Endodermal cell (in vitro differentiated cells): ENCODE results near the gene RORB. TPM values are rescaled to one million over a fixed set of nuclear protein-coding genes. Genes with fewer than 3 reads are reported as not detected.

ENCODE experiments used
- DNase-seq: peaks from one replicate; pipeline ENCODE4 v3.0.0-alpha.2; 2017
- H3K27ac ChIP-seq: 2 replicates; pipeline ENCODE4 v1.5.1; 2013; ENCODE audit warnings: mild to moderate bottlenecking, low read depth, low read length, moderate library complexity
- H3K27me3 ChIP-seq: 2 replicates; pipeline ENCODE4 v1.6.1; 2013; ENCODE audit warnings: mild to moderate bottlenecking, low read length, moderate library complexity; ENCODE audit not compliant: insufficient read depth, control insufficient read depth, poor library complexity, severe bottlenecking
- H3K36me3 ChIP-seq: 2 replicates; pipeline ENCODE4 v1.7.0; 2013; ENCODE audit warnings: mild to moderate bottlenecking, low read length, moderate library complexity; ENCODE audit not compliant: control insufficient read depth, insufficient read depth
- H3K4me1 ChIP-seq: one replicate; pipeline ENCODE4 v1.7.0; 2013; ENCODE audit warnings: low read length; ENCODE audit not compliant: control insufficient read depth, insufficient read depth
- H3K4me3 ChIP-seq: 2 replicates; pipeline ENCODE4 v1.5.1; 2013; ENCODE audit warnings: mild to moderate bottlenecking, low read length, moderate library complexity
- H3K9ac ChIP-seq: 2 replicates; pipeline ENCODE4 v1.6.1; 2013; ENCODE audit warnings: mild to moderate bottlenecking, low read length, moderate library complexity; ENCODE audit not compliant: poor library complexity, severe bottlenecking; ENCODE audit errors: extremely low read depth
- H3K9me3 ChIP-seq: 2 replicates; pipeline ENCODE4 v1.6.1; 2013; ENCODE audit warnings: mild to moderate bottlenecking, low read length, moderate library complexity; ENCODE audit not compliant: control insufficient read depth
- H3K27ac Mint-ChIP-seq: 2 replicates; pipeline ENCODE4 v1.8.0; 2020; ENCODE audit warnings: mixed read lengths
- H3K27me3 Mint-ChIP-seq: 2 replicates; pipeline ENCODE4 v1.8.0; 2021; ENCODE audit warnings: mild to moderate bottlenecking, mixed read lengths; ENCODE audit not compliant: insufficient read depth
- H3K36me3 Mint-ChIP-seq: 2 replicates; pipeline ENCODE4 v1.8.0; 2020; ENCODE audit warnings: low read depth, mixed read lengths
- H3K4me1 Mint-ChIP-seq: 2 replicates; pipeline ENCODE4 v1.8.0; 2020; ENCODE audit warnings: mixed read lengths
- H3K4me3 Mint-ChIP-seq: 2 replicates; pipeline ENCODE4 v1.8.0; 2020; ENCODE audit warnings: mild to moderate bottlenecking, moderate library complexity, mixed read lengths
- H3K9me3 Mint-ChIP-seq: 2 replicates; pipeline ENCODE4 v1.8.0; 2020; ENCODE audit warnings: mild to moderate bottlenecking, mixed read lengths
- CTCF ChIP-seq: fragments of 200-600 bp; sonication (generic); conservative IDR thresholded peaks from 2 replicates; pipeline ENCODE4 v1.5.0; 2021; ENCODE audit warnings: antibody characterized with exemption, mild to moderate bottlenecking
- WGBS, 2 experiments: methylation state at CpG; one replicate each; pipeline versions ENCODE4 v1.1.5 to v1.1.7; 2013; ENCODE audit warnings: missing lambda C conversion rate in 2 of 2, mixed read lengths in 1 of 2; ENCODE audit not compliant: insufficient coverage in 1 of 2, insufficient read length in 1 of 2; 5-methylcytosine and 5-hydroxymethylcytosine counted together
- total RNA-seq, 2 donors: library from RNA; stranded (reverse); fragmentation: NEBNext Ultra II Directional in 1 of 2; extraction: Animal tissue kit (Norgen Biotek cat#: 25700) in 1 of 2; gene quantifications; 2 replicates in 1 of 2; 3 replicates in 1 of 2; pipeline ENCODE4 v1.2.1, GENCODE V29; 2021

The RORB gene
- total RNA-seq, 2 donors from 2014 or later = 0.18 to 0.88 TPM

- H3K27me3 ChIP-seq = peaks cover 64% of the 10 kb centered on the region
- DNase-seq = peak; percentile 78
- H3K4me1 ChIP-seq = no peaks in the 10 kb centered on the region
- no peaks in the 10 kb centered on the region for H3K36me3 Mint-ChIP-seq
- H3K9ac ChIP-seq = no peak overlapping the region
- no peak overlapping the region for H3K27ac ChIP-seq
- H3K9me3 ChIP-seq = no peaks in the 10 kb centered on the region
- H3K27ac Mint-ChIP-seq = no peak overlapping the region
- H3K36me3 ChIP-seq = no peaks in the 10 kb centered on the region
- TF ChIP-seq CTCF = no peak
- peaks cover 61% of the 10 kb centered on the region for H3K27me3 Mint-ChIP-seq
- peaks cover 26% of the 10 kb centered on the region for H3K4me1 Mint-ChIP-seq
- H3K4me3 Mint-ChIP-seq = peak overlapping the region; percentile 64
- peak overlapping the region; percentile 88 for H3K4me3 ChIP-seq
- no peaks in the 10 kb centered on the region for H3K9me3 Mint-ChIP-seq
- 0% methylated on average over 6 to 34 of the region's 34 CpGs for WGBS, 2 experiments
These were observed 1.5 kb downstream of the RORB start for GRCh38 chr9:74498621-74499095.

- 1% methylated on average over 19 of the region's 19 CpGs; no CpG with 5 or more reads in 1 of the 2 experiments for WGBS, 2 experiments
- Histone ChIP-seq H3K9ac (no peak overlapping the region), H3K27me3 (peaks cover 64% of the 10 kb centered on the region), H3K9me3 (no peaks in the 10 kb centered on the region), H3K4me1 (no peaks in the 10 kb centered on the region), H3K36me3 (no peaks in the 10 kb centered on the region), H3K4me3 (peak overlapping the region; percentile 88), H3K27ac (no peak overlapping the region)
- peaks cover 61% of the 10 kb centered on the region for H3K27me3 Mint-ChIP-seq
- H3K9me3 Mint-ChIP-seq = no peaks in the 10 kb centered on the region
- H3K36me3 Mint-ChIP-seq = no peaks in the 10 kb centered on the region
- H3K4me1 Mint-ChIP-seq = peaks cover 26% of the 10 kb centered on the region
- H3K4me3 Mint-ChIP-seq = peak overlapping the region; percentile 64
- peak; percentile 74 for DNase-seq
- no peak for TF ChIP-seq CTCF
- no peak overlapping the region for H3K27ac Mint-ChIP-seq
These were observed 2.0 kb downstream of the RORB start for GRCh38 chr9:74499111-74499601.

GRCh38 chr9:74499770-74500583, 2.8 kb downstream of the RORB start:
- TF ChIP-seq CTCF = peak; percentile 20
- peak; percentile 76 for DNase-seq
- Mint-ChIP-seq H3K27me3 (peaks cover 61% of the 10 kb centered on the region), H3K4me1 (peaks cover 26% of the 10 kb centered on the region), H3K4me3 (peak overlapping the region; percentile 64), H3K27ac (no peak overlapping the region), H3K36me3 (no peaks in the 10 kb centered on the region), H3K9me3 (no peaks in the 10 kb centered on the region)
- WGBS, 2 experiments = 0 to 2% methylated on average over 20 to 32 of the region's 32 CpGs
- no peaks in the 10 kb centered on the region for H3K9me3 ChIP-seq
- H3K9ac ChIP-seq = no peak overlapping the region
- H3K36me3 ChIP-seq = no peaks in the 10 kb centered on the region
- H3K4me1 ChIP-seq = no peaks in the 10 kb centered on the region
- H3K27me3 ChIP-seq = peaks cover 64% of the 10 kb centered on the region
- H3K4me3 ChIP-seq = peak overlapping the region; percentile 88
- no peak overlapping the region for H3K27ac ChIP-seq
